GM20431 (cell line): ENCODE data around the gene CDK5RAP2.
"Not testable (repeated sequence)": the region's sequence is repeated elsewhere in the genome, so short reads cannot be mapped to it uniquely, and the experiment has no call there.

Experiments used
- in situ Hi-C: fragments of 300-500 bp; cut with MseI, MboI; formaldehyde crosslinking; loops from one replicate; pipeline ENCODE4 v1.15.0; 2020; ENCODE audit warnings: low sequenced_read_pairs; ENCODE audit not compliant: unreplicated experiment

Gene CDK5RAP2

GRCh38 chr9:120522558-120522957 lies 57.4 kb downstream of the CDK5RAP2 start:
- in situ Hi-C loops, result no loop called here

GRCh38 chr9:120522032-120522431 lies 57.9 kb downstream of the CDK5RAP2 start:
- in situ Hi-C loops, result no loop called here

GRCh38 chr9:120521101-120521500 lies 58.9 kb downstream of the CDK5RAP2 start:
- in situ Hi-C loops, result no loop called here

- in situ Hi-C loops, result not testable (repeated sequence)
Measured at GRCh38 chr9:120515996-120516395, 64.0 kb downstream of the CDK5RAP2 start.

GRCh38 chr9:120515481-120515880 lies 64.5 kb downstream of the CDK5RAP2 start:
- in situ Hi-C loops, result not testable (repeated sequence)

GRCh38 chr9:120514405-120514804 lies 65.6 kb downstream of the CDK5RAP2 start:
- in situ Hi-C loops, result no loop called here

GRCh38 chr9:120513825-120514396 lies 66.1 kb downstream of the CDK5RAP2 start:
- in situ Hi-C loops, result no loop called here

GRCh38 chr9:120510816-120511215 lies 69.2 kb downstream of the CDK5RAP2 start:
- in situ Hi-C loops, result no loop called here

GRCh38 chr9:120507936-120508510 lies 71.9 kb downstream of the CDK5RAP2 start:
- in situ Hi-C loops, result no loop called here

- in situ Hi-C loops, result no loop called here
Measured at GRCh38 chr9:120505186-120505585, 74.8 kb downstream of the CDK5RAP2 start.

GRCh38 chr9:120500733-120501132 lies 79.2 kb downstream of the CDK5RAP2 start:
- in situ Hi-C loops, result no loop called here

GRCh38 chr9:120497865-120498264 lies 82.1 kb downstream of the CDK5RAP2 start:
- in situ Hi-C loops, result not testable (repeated sequence)

- in situ Hi-C loops, result not testable (repeated sequence)
Measured at GRCh38 chr9:120496438-120496837, 83.5 kb downstream of the CDK5RAP2 start.

- in situ Hi-C loops, result no loop called here
Measured at GRCh38 chr9:120490888-120491595, 88.9 kb downstream of the CDK5RAP2 start.

GRCh38 chr9:120486835-120487234 lies 93.1 kb downstream of the CDK5RAP2 start:
- in situ Hi-C loops, result no loop called here

GRCh38 chr9:120486347-120486746 lies 93.6 kb downstream of the CDK5RAP2 start:
- in situ Hi-C loops, result no loop called here

GRCh38 chr9:120485788-120486187 lies 94.2 kb downstream of the CDK5RAP2 start:
- in situ Hi-C loops, result no loop called here

GRCh38 chr9:120484162-120484561 lies 95.8 kb downstream of the CDK5RAP2 start:
- in situ Hi-C loops, result no loop called here

GRCh38 chr9:120482424-120483186 lies 97.4 kb downstream of the CDK5RAP2 start:
- in situ Hi-C loops, result no loop called here

- in situ Hi-C loops, result no loop called here
Measured at GRCh38 chr9:120481846-120482245, 98.1 kb downstream of the CDK5RAP2 start.

GRCh38 chr9:120481248-120481647 lies 98.7 kb downstream of the CDK5RAP2 start:
- in situ Hi-C loops, result no loop called here
